Stimulated activated CD8-positive, alpha-beta memory T cell treated with anti-CD3 and anti-CD28 coated beads, Interleukin-7, amount 100 ng/mL, for 24 hours (primary cell): Measurements from ENCODE around the gene SLC25A36.
"Not testable (repeated sequence)": the region's sequence is repeated elsewhere in the genome, so short reads cannot be mapped to it uniquely, and the experiment has no call there.

Source experiments
- DNase-seq: peaks from one replicate; pipeline ENCODE4 v3.0.0-alpha.2; 2020; ENCODE audit warnings: low read depth

SLC25A36 gene

GRCh38 chr3:140931801-140932200 is 9.8 kb upstream of the SLC25A36 start:
- no peak for DNase-seq

- DNase-seq: no peak
Measured at GRCh38 chr3:140933109-140933508, 8.5 kb upstream of the SLC25A36 start.

- no peak for DNase-seq
Measured at GRCh38 chr3:140933552-140933951, 8.1 kb upstream of the SLC25A36 start.

- not testable (repeated sequence) for DNase-seq
Measured at GRCh38 chr3:140939305-140939704, 2.3 kb upstream of the SLC25A36 start.

GRCh38 chr3:140941090-140941433 is 574 bp upstream of the SLC25A36 start:
- DNase-seq: no peak

GRCh38 chr3:140942221-140943104 is 827 bp downstream of the SLC25A36 start:
- DNase-seq: peak; percentile 5

- DNase-seq: no peak
Measured at GRCh38 chr3:140943781-140944552, 2.3 kb downstream of the SLC25A36 start.

- DNase-seq: no peak
Measured at GRCh38 chr3:140948460-140949249, 7.0 kb downstream of the SLC25A36 start.

- no peak for DNase-seq
Measured at GRCh38 chr3:140950144-140950543, 8.5 kb downstream of the SLC25A36 start.

- DNase-seq: no peak
Measured at GRCh38 chr3:140950863-140951262, 9.2 kb downstream of the SLC25A36 start.

GRCh38 chr3:140951750-140952149 is 10.1 kb downstream of the SLC25A36 start:
- not testable (repeated sequence) for DNase-seq

GRCh38 chr3:140953028-140953960 is 11.7 kb downstream of the SLC25A36 start:
- no peak for DNase-seq

- DNase-seq: no peak
Measured at GRCh38 chr3:140954576-140954975, 12.9 kb downstream of the SLC25A36 start.

- DNase-seq: no peak
Measured at GRCh38 chr3:140955645-140956044, 14.0 kb downstream of the SLC25A36 start.

- no peak for DNase-seq
Measured at GRCh38 chr3:140956058-140956835, 14.6 kb downstream of the SLC25A36 start.

- DNase-seq: no peak
Measured at GRCh38 chr3:140972833-140973232, 31.2 kb downstream of the SLC25A36 start.

GRCh38 chr3:140974900-140975299 is 33.3 kb downstream of the SLC25A36 start:
- DNase-seq: no peak

- DNase-seq: no peak
Measured at GRCh38 chr3:140980663-140981062, 39.0 kb downstream of the SLC25A36 start.

GRCh38 chr3:140987792-140988191 is 46.2 kb downstream of the SLC25A36 start:
- DNase-seq: not testable (repeated sequence)

- DNase-seq: no peak
Measured at GRCh38 chr3:140994316-140994715, 52.7 kb downstream of the SLC25A36 start.
